ENCODE data around the gene SLC9A9.

The SLC9A9 gene

GRCh38 chr3:143693506-143693905 lies 154.8 kb downstream of the SLC9A9 start:
- TF ChIP-seq ZNF274 (IDR thresholded peaks at IDR 0.05; ENCODE audit: low read depth, low read length), result no peak
- no peak overlapping the region for H3K4me3 ChIP-seq (ENCODE audit: low read length)

GRCh38 chr3:143686638-143687197 lies 161.6 kb downstream of the SLC9A9 start:
- no peak for TF ChIP-seq ZNF274 (IDR thresholded peaks at IDR 0.05; ENCODE audit: low read depth, low read length)

GRCh38 chr3:143685491-143685890 lies 162.8 kb downstream of the SLC9A9 start:
- no peak for TF ChIP-seq ZNF274 (IDR thresholded peaks at IDR 0.05; ENCODE audit: low read depth, low read length)
- no peak overlapping the region for H3K4me3 ChIP-seq (ENCODE audit: low read length)

More at GRCh38 chr3:143686638-143687197, 161.6 kb downstream of the SLC9A9 start:
- no peak overlapping the region for H3K4me3 ChIP-seq (ENCODE audit: low read length)

- H3K4me3 ChIP-seq (ENCODE audit: low read length), result no peak overlapping the region
- TF ChIP-seq ZNF274 (IDR thresholded peaks at IDR 0.05; ENCODE audit: low read depth, low read length), result no peak
Measured at GRCh38 chr3:143677430-143677829, 170.8 kb downstream of the SLC9A9 start.

DNA sequence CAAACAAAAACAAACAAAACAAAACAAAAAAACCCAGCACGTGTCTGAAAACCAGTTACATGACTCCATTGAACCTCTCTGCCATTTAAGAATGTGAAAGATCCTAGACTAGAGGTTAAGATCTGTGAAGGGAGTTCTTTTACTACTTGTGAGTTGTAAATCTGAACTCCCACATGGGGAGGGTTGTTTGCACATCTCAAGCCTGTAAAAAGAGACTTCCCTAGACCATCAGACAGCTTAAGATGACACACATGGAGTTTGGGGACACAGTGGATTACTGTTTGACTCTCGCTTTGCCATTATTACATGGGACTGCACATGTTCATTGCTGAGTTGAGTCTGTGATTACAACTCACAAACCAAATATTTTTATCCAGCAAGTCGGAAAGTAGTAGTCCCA lies 171.5 kb downstream of the SLC9A9 start:
- no peak for TF ChIP-seq ZNF274 (IDR thresholded peaks at IDR 0.05; ENCODE audit: low read depth, low read length)
- no peak overlapping the region for H3K4me3 ChIP-seq (ENCODE audit: low read length)

GRCh38 chr3:143676021-143676420 lies 172.2 kb downstream of the SLC9A9 start:
- H3K4me3 ChIP-seq (ENCODE audit: low read length), result no peak overlapping the region
- TF ChIP-seq ZNF274 (IDR thresholded peaks at IDR 0.05; ENCODE audit: low read depth, low read length), result no peak

DNA sequence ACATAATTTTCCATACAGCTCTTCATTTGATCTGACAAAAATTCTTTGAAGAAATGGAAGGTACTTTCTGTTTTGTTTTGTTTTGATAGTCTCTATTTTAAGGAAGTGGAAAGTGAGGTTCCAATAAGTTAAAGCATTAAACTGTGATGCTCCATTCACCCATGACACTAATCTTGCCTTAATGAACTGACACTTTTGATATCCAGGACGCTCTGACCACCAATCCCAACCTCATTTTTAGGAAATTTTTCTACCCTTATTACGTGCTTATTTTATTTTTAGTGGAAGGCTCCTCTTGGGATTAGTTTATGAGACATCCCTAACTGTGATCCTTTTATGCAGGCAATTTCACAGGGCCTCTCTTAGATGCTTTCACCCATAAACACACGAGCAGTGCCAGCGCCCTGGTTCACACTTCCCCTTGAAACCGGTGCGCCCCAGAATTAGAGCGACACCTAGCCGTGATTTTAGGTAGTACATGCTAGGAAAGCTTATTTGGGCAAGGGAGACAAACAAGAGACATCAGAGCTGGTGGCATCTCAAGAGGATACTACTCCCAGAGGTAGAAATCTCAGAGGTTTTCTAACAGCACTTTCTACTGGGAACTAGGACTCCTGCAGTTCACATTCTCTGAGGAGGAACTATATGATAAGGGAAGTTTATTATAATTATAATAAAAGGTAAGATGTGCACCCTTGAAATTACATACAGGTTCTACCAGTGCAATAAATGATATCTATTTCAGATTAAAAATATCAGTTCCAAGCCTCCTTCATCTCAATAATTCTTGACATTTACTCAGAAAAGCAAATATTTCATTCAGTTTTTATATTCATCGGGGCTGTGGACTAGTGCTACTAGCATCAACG lies 173.9 kb downstream of the SLC9A9 start:
- TF ChIP-seq ZNF274 (IDR thresholded peaks at IDR 0.05; ENCODE audit: low read depth, low read length), result no peak
- H3K4me3 ChIP-seq (ENCODE audit: low read length), result no peak overlapping the region

GRCh38 chr3:143672396-143673165 lies 175.7 kb downstream of the SLC9A9 start:
- no peak for TF ChIP-seq ZNF274 (IDR thresholded peaks at IDR 0.05; ENCODE audit: low read depth, low read length)
- no peak overlapping the region for H3K4me3 ChIP-seq (ENCODE audit: low read length)

DNA sequence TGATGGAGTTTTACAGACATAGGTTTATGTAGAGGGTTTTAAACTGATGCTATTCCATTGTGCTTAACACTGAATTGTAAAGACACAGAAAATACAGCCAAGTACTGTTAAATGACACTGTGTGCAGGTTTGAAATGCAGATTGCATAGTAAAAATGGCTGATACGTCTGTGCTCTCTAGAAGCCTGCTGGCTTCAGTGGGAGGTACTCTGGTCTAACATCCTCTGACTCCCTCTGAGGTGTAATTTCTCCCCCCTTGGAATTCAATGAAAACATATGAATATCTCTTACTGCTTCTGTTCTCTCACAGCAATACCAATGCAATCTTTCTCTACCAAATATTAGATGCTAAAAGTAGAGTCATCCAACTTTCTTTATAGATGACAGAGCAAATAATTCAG lies 176.6 kb downstream of the SLC9A9 start:
- TF ChIP-seq ZNF274 (IDR thresholded peaks at IDR 0.05; ENCODE audit: low read depth, low read length), result no peak
- H3K4me3 ChIP-seq (ENCODE audit: low read length), result no peak overlapping the region

DNA sequence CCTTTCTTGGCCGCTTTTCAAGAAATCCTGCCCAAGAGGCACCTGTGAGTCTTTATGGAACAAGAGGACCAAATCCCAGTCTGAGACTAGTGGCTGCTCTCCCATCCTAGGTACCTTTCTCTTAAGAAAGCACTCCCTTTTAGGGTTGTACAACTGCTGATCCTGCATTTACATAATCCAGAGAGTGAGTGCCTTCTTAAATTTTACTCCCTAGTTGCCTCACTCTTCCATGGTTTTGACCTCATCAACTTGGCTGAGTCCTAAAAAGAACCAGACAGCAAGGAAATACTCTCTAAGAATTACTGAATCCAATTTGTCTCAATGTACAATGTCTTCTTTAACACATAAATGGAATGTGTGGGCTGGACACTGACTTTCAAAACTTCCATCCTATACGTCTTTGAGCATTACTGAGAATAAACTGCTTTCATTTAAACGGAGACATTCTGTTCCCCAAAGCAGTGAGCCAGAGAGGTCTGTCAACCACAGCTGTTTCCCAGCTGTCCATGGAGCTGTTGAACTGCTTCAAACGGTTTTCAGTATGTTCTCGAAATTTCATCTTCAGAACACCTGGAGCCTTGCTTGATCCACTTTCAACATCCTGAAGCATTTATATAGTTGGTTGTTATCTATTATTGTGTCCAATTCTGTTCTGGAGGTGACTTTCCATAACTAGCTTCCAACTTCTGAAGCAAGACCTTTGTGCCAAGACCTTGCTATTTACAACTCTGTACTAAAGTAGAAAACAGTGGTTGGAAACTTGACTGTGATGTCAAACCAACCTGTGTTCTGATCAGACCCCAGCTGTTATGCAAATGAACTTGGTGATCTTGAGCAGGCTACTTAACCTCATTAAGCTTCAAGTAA lies 179.1 kb downstream of the SLC9A9 start:
- H3K4me3 ChIP-seq (ENCODE audit: low read length), result peak overlapping the region; percentile 60; the same call in 1 of the 2 replicates
- TF ChIP-seq ZNF274 (IDR thresholded peaks at IDR 0.05; ENCODE audit: low read depth, low read length), result no peak

GRCh38 chr3:143668385-143668784 lies 179.9 kb downstream of the SLC9A9 start:
- peak overlapping the region; percentile 60; the same call in 1 of the 2 replicates for H3K4me3 ChIP-seq (ENCODE audit: low read length)

DNA sequence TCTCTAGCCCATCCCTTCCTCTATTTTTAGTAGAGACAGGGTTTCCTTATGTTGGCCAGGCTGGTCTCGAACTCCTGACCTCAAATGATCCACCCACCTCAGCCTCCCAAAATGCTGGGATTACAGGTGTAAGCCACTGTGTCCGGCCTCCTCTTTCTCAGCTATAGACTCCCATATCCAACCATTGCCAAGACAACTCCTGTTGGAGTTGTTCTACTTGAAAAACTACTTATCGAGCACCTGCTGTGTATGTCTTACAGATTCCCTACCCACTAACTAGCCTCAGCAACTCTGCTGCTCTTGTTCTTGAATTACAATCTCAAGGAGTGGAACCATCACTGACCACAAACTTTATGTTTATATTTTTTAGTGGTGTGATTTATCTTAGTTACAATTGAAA lies 186.6 kb downstream of the SLC9A9 start:
- no peak overlapping the region for H3K4me3 ChIP-seq (ENCODE audit: low read length)
- no peak for TF ChIP-seq ZNF274 (IDR thresholded peaks at IDR 0.05; ENCODE audit: low read depth, low read length)

More at GRCh38 chr3:143668385-143668784, 179.9 kb downstream of the SLC9A9 start:
- no peak for TF ChIP-seq ZNF274 (IDR thresholded peaks at IDR 0.05; ENCODE audit: low read depth, low read length)

GRCh38 chr3:143658861-143659260 lies 189.4 kb downstream of the SLC9A9 start:
- no peak for TF ChIP-seq ZNF274 (IDR thresholded peaks at IDR 0.05; ENCODE audit: low read depth, low read length)

DNA sequence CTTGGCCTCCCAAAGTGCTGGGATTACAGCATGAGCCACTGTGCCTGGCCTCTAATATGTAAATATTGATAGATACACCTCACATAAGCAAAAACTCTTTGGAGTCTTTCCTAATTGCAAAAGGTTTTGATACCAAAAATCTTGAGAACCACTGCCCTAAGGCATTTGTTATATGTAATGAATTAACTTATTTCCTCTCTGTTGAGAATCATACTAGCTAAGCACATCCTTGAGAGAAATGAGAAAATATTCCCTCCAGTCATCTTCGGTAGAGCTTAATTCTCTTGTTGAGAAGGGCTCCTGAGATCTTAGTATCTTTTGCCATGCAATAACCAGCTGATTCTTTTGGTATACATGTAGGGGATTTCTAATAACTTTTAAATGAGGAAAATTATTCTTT lies 190.2 kb downstream of the SLC9A9 start:
- TF ChIP-seq ZNF274 (IDR thresholded peaks at IDR 0.05; ENCODE audit: low read depth, low read length), result no peak
- no peak overlapping the region for H3K4me3 ChIP-seq (ENCODE audit: low read length)

More at GRCh38 chr3:143658861-143659260, 189.4 kb downstream of the SLC9A9 start:
- H3K4me3 ChIP-seq (ENCODE audit: low read length), result no peak overlapping the region
